Natural killer cell treated with Interleukin-12 subunit alpha and Interleukin-12 subunit beta and Interleukin-15 and Interleukin-18, amount 100 ng/mL, for 72 hours (primary cell): ENCODE measurements around the gene PFKFB2. TPM values are rescaled to one million over a fixed set of nuclear protein-coding genes. Genes with fewer than 3 reads are reported as not detected.

ENCODE experiments used
- ATAC-seq, 2 donors: fragments of 150-1000 bp; cut with Tn5 transposase in 1 of 2; sonication (Bioruptor Pico), chemical (Tn5 transposase) in 1 of 2; 2 replicates each; pipeline ENCODE4 v1.10.0; 2021
- DNase-seq: peaks from one replicate; pipeline ENCODE4 v3.0.0; 2022; ENCODE audit warnings: low spot score
- H3K27ac Mint-ChIP-seq, 2 donors: 1 replicate in 1 of 2; 2 replicates in 1 of 2; pipeline ENCODE4 v1.8.0; 2022; ENCODE audit warnings: mixed read lengths in 2 of 2, mild to moderate bottlenecking in 1 of 2, moderate library complexity in 1 of 2
- H3K27me3 Mint-ChIP-seq, 2 donors: 1 replicate in 1 of 2; 2 replicates in 1 of 2; pipeline ENCODE4 v1.8.0; 2022; ENCODE audit warnings: mixed read lengths in 2 of 2
- H3K36me3 Mint-ChIP-seq: one replicate; pipeline ENCODE4 v1.8.0; 2022; ENCODE audit warnings: mixed read lengths
- H3K4me1 Mint-ChIP-seq, 2 donors: 1 replicate in 1 of 2; 2 replicates in 1 of 2; pipeline ENCODE4 v1.8.0; 2022; ENCODE audit warnings: low read depth in 2 of 2, mixed read lengths in 2 of 2, mild to moderate bottlenecking in 1 of 2
- H3K4me3 Mint-ChIP-seq: one replicate; pipeline ENCODE4 v1.8.0; 2022; ENCODE audit warnings: mixed read lengths
- H3K9me3 Mint-ChIP-seq: 2 replicates; pipeline ENCODE4 v1.8.0; 2022; ENCODE audit warnings: mixed read lengths
- total RNA-seq, 2 donors: library from RNA; stranded (reverse); gene quantifications; one replicate each; pipeline ENCODE4 v1.2.3, GENCODE V29; 2022

PFKFB2 gene
- total RNA-seq, 2 donors from 2014 or later = 1.3 to 2.7 TPM

DNA sequence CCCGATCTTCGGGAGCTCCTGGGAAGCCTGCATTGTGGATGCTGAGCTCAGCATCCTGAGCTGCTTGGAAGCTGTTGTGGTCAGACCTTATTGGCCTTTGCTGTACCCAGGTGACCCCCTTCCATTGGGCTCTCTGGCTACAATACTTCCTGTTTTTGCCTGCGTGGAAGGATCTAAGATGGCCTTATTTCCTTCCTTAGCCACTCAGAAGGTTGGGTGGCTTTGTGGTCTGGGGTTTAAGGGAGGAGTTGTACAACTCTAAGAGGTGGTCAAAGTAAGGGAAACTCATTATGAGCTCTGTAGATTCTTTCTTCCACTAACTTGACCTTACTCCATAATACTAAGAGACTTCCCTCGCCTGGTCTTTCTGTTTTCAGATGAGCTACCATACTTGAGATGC, 17.7 kb downstream of the PFKFB2 start:
- DNase-seq (no peak), ATAC-seq (peak; percentile 32 to 61)
- Mint-ChIP-seq H3K36me3 (no peaks in the 10 kb centered on the region), H3K4me3 (no peak overlapping the region), H3K27me3 (peaks cover 0 to 2% of the 10 kb centered on the region in 2 donors), H3K4me1 (peaks cover 13% of the 10 kb centered on the region in 2 donors), H3K27ac (peak overlapping the region in 1 of 2 donors; percentile 81), H3K9me3 (no peaks in the 10 kb centered on the region)

DNA sequence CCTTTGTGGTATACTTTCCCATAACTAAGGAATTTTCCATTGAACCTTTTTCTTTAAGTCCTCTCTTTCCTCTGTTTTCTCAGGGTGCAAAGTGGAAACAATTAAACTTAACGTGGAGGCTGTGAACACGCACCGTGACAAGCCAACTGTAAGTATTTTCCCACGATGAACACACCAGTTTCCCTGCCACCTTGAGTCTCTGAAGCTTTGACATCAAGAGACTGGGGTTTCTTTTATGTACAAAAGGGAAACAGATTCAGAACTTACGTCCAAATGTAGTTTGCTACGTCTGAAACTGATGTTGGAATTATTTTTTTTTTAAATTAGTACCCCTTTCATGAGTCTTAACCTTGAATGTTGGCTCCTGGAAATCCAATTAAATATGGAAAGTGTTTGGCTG, 18.4 kb downstream of the PFKFB2 start:
- no peak for ATAC-seq
- Mint-ChIP-seq H3K4me3 (no peak overlapping the region), H3K27ac (peak overlapping the region in 1 of 2 donors; percentile 81), H3K36me3 (no peaks in the 10 kb centered on the region), H3K4me1 (peaks cover 13% of the 10 kb centered on the region in 2 donors), H3K9me3 (no peaks in the 10 kb centered on the region), H3K27me3 (peaks cover 0 to 6% of the 10 kb centered on the region in 2 donors)
- no peak for DNase-seq

DNA sequence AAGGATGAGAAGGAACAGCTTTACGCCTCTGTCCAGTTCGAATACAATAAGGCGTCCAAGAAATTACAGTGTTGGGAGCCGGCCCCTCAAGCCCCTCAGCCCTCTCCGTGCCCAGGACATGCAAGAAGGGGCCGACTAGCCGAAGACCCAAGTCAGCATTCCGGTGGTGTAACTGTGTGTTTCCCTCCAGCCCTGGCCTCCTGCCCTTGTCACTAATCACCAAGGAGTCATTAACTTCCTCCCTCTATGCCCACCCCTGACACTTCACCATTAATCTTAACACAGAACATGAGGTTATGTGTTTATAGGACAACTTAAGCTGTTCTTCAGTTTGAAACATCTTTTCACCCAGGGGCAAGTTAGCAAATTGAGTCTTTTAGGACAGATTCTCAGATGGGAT, 19.2 kb downstream of the PFKFB2 start:
- Mint-ChIP-seq H3K9me3 (no peaks in the 10 kb centered on the region), H3K4me1 (peaks cover 13% of the 10 kb centered on the region in 2 donors), H3K27me3 (peaks cover 0 to 6% of the 10 kb centered on the region in 2 donors), H3K36me3 (no peaks in the 10 kb centered on the region), H3K4me3 (no peak overlapping the region), H3K27ac (no peak overlapping the region)
- DNase-seq (no peak), ATAC-seq (no peak)

DNA sequence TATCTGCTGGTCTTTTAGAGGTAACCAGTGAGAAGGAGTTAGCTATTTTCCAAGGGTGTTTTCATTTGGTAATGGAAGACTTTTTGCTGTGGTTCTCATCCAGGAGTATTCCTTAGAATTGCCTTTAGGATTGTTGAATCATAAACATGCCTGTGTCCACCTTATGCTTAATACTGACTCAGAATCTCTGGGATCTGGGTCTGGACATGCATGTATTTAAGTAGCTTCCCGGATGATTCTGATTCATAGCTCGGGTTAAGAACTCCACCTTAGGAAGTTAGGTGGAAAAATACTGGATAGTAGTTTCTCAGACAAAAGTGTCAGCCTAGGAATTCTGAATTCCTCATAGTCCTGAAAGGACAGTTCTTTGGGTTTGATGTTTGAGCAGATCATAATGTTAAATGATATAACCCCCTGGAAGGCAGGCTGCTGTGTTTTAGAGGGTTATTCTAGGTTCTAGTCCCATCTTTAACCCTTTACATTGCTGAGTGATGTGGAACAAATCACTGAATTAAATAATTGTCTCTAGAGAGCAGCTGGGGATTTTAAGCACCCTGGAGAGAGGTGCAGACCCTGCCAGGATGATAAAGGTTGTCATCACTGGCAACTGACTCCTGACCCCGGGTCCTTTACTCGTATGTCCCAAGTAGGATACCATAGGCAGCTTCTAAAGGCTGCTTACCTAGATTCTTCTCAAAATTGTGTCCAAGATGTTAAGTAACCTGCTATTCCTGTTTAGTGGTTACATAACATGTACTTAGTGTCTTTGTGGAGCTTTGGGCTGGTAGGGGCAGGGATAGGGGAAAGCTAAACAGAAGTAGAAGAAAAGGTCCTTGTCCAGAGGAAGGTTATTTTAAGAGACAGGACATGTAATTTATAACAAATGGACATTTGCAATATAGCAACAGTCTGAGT, 21.1 kb downstream of the PFKFB2 start:
- ATAC-seq (no peak), DNase-seq (no peak)
- Mint-ChIP-seq H3K9me3 (no peaks in the 10 kb centered on the region), H3K36me3 (no peaks in the 10 kb centered on the region), H3K27ac (no peak overlapping the region), H3K4me1 (peaks cover 8 to 10% of the 10 kb centered on the region in 2 donors), H3K4me3 (no peak overlapping the region), H3K27me3 (peaks cover 0 to 6% of the 10 kb centered on the region in 2 donors)

GRCh38 chr1:207076181-207076955, 23.3 kb downstream of the PFKFB2 start:
- no peak overlapping the region for H3K4me3 Mint-ChIP-seq
- no peaks in the 10 kb centered on the region for H3K4me1 Mint-ChIP-seq
- ATAC-seq (no peak), DNase-seq (no peak)
- H3K27me3 Mint-ChIP-seq = peaks cover 0 to 8% of the 10 kb centered on the region in 2 donors
- no peaks in the 10 kb centered on the region for H3K9me3 Mint-ChIP-seq
- H3K27ac Mint-ChIP-seq = no peak overlapping the region
- no peaks in the 10 kb centered on the region for H3K36me3 Mint-ChIP-seq

GRCh38 chr1:207077012-207077411, 23.9 kb downstream of the PFKFB2 start:
- Mint-ChIP-seq H3K4me1 (no peaks in the 10 kb centered on the region), H3K27ac (no peak overlapping the region), H3K4me3 (no peak overlapping the region), H3K36me3 (no peaks in the 10 kb centered on the region), H3K27me3 (peaks cover 0 to 12% of the 10 kb centered on the region in 2 donors), H3K9me3 (no peaks in the 10 kb centered on the region)
- no peak for DNase-seq
- no peak for ATAC-seq

DNA sequence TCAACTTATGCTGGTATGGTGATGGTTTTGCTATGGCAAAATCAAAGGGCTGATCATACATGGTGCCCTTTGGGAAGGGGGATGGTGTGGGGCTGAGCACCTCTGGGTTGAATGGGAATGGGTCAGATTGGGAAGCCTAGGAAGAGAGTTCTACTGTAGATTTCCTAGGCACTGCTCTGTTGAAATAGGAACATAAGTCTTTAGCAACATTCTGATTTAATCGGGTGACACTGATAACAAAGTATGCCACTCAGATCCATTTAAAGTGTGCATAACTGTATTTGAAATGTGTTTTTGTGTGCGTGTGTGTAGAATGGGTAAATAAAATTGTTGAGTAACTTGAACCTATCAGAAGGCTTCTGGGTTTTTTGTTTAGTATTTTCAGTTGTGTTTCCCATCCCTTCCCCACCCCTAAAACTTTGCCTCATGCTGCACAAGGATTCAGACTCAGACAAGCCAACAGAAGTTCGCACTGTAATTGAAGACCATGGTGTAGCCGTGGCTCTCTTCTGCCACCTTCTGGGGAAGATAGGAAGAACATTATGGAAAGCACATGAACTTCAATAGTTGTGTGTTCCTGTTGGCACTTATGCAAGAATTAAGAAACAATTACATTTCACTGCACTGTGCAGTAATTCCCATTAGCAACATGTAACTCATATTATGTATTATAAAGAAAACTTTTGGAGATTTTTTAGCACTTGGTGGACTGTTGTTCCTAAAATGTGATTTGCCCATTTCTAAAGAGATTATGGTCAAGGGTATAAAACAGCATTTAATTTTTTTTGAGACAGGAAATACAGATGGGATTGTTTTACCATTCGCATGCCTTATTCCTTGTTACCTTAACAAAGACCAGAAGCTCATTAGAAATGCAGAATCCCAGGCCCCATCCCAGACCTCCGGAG, 24.6 kb downstream of the PFKFB2 start:
- Mint-ChIP-seq H3K4me1 (no peaks in the 10 kb centered on the region), H3K36me3 (no peaks in the 10 kb centered on the region)
- ATAC-seq = peak; percentile 75 to 79

GRCh38 chr1:207078578-207079132, 25.6 kb downstream of the PFKFB2 start:
- no peaks in the 10 kb centered on the region for H3K4me1 Mint-ChIP-seq
- no peaks in the 10 kb centered on the region for H3K36me3 Mint-ChIP-seq
- no peak overlapping the region for H3K4me3 Mint-ChIP-seq
- DNase-seq (no peak), ATAC-seq (no peak)
- no peaks in the 10 kb centered on the region for H3K9me3 Mint-ChIP-seq
- H3K27me3 Mint-ChIP-seq = peaks cover 6 to 28% of the 10 kb centered on the region in 2 donors
- H3K27ac Mint-ChIP-seq = no peak overlapping the region

More for the DNA sequence above, 24.6 kb downstream of the PFKFB2 start:
- Mint-ChIP-seq H3K27ac (no peak overlapping the region), H3K9me3 (no peaks in the 10 kb centered on the region), H3K4me3 (no peak overlapping the region), H3K27me3 (peaks cover 4 to 19% of the 10 kb centered on the region in 2 donors)
- DNase-seq = peak; percentile 71

DNA sequence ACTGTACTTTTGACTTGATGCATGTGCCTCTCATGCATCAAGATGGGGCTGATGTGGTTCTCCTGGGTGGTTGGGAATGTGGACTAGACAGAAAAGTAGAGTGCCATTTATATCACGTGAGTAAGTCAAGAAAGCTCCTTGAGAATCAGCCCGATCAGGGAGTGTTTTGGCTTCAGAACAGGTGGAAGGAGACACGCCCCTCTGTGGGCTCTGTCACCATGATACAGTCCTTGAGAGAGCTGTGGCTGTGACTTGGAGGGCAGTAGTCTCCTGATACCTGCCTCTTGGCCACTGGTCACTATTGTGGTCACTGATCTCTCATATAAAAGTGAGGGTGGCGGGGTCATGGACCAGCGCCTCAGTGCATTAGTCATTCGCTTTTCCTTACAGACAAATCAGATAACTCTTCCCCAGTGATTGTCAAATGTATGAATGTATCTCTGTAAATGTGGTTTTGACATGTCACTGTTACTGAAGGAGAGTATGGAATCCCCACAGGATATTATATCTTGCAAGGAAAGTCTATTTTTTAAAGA, 26.7 kb downstream of the PFKFB2 start:
- no peak overlapping the region for H3K4me3 Mint-ChIP-seq
- no peak for ATAC-seq
- peaks cover 6 to 40% of the 10 kb centered on the region in 2 donors for H3K27me3 Mint-ChIP-seq
- peaks cover 0 to 3% of the 10 kb centered on the region in 2 donors for H3K4me1 Mint-ChIP-seq
- H3K9me3 Mint-ChIP-seq = no peaks in the 10 kb centered on the region
- no peak for DNase-seq
- no peak overlapping the region for H3K27ac Mint-ChIP-seq
- no peaks in the 10 kb centered on the region for H3K36me3 Mint-ChIP-seq

DNA sequence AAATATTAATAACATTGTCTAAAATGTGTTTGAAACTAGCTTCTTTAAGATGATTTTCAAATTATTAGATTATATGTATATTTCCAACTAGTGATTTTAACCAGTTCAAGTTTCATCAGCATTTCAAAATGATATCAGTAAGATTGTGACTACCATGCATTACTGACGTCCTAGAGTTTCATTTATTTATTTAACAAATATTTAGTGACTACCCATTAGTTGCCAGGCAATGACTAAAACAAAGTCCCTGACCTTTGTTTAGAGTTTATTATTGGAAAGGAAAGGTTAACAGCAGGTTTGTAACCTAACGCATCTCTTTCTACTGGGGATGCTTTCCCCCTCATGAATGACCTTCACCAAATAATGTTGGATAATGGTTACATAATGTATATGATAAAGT, 28.0 kb downstream of the PFKFB2 start:
- no peaks in the 10 kb centered on the region for H3K36me3 Mint-ChIP-seq
- peaks cover 9 to 43% of the 10 kb centered on the region in 2 donors for H3K27me3 Mint-ChIP-seq
- H3K4me1 Mint-ChIP-seq = peaks cover 3 to 10% of the 10 kb centered on the region in 2 donors
- no peak overlapping the region for H3K4me3 Mint-ChIP-seq
- H3K27ac Mint-ChIP-seq = no peak overlapping the region
- ATAC-seq = no peak
- H3K9me3 Mint-ChIP-seq = no peaks in the 10 kb centered on the region
- no peak for DNase-seq

DNA sequence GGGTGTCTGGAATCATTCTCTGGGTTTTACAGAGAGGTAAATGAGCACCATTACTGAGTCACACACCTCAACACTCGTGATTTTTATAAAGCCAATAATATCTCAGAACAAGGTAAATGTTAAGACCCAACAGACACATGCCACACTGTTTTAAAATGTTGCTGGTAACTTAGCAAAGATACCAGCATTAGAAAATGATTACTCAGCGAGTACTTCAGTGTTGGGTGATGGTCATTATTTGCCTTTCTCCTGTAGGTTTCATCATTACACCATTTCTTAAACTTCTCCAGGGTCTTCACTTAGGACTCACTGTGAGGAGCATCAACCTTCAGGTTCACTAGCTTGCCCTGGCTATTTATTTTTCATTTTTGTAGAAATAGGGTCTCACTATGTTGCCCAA, 28.7 kb downstream of the PFKFB2 start:
- H3K4me3 Mint-ChIP-seq = no peak overlapping the region
- peaks cover 3 to 10% of the 10 kb centered on the region in 2 donors for H3K4me1 Mint-ChIP-seq
- peaks cover 9 to 42% of the 10 kb centered on the region in 2 donors for H3K27me3 Mint-ChIP-seq
- H3K27ac Mint-ChIP-seq = no peak overlapping the region
- ATAC-seq (no peak), DNase-seq (no peak)
- no peaks in the 10 kb centered on the region for H3K36me3 Mint-ChIP-seq
- no peaks in the 10 kb centered on the region for H3K9me3 Mint-ChIP-seq

GRCh38 chr1:207084232-207084631, 31.2 kb downstream of the PFKFB2 start:
- H3K4me1 Mint-ChIP-seq = peaks cover 3 to 10% of the 10 kb centered on the region in 2 donors
- H3K27ac Mint-ChIP-seq = no peak overlapping the region
- peaks cover 12 to 48% of the 10 kb centered on the region in 2 donors for H3K27me3 Mint-ChIP-seq
- DNase-seq (no peak), ATAC-seq (no peak)
- H3K36me3 Mint-ChIP-seq = no peaks in the 10 kb centered on the region
- no peak overlapping the region for H3K4me3 Mint-ChIP-seq
- H3K9me3 Mint-ChIP-seq = no peaks in the 10 kb centered on the region
